ENCODE measurements around the gene XKRX. TPM values are rescaled to one million over a fixed set of nuclear protein-coding genes. Genes with fewer than 3 reads are reported as not detected.

Gene XKRX
- total and polyA plus RNA-seq, 2 of the 13 experiments (the other 11 are each of a cell fraction or from before 2014, with no cell fraction given) = not detected

GRCh38 chrX:100931925-100932285 is 3.2 kb upstream of the XKRX start:
- no peaks in the 10 kb centered on the region for H3K79me2 ChIP-seq (ENCODE audit: insufficient read depth, low read length)
- no peak overlapping the region for H3K4me3 ChIP-seq (replicated peaks in 1 of 3; ENCODE audit: insufficient read depth in 1 of 3, low read depth in 2 of 3, low read length in 3 of 3)
- no peak for ATAC-seq
- H3K9ac ChIP-seq (ENCODE audit: insufficient read depth, low read depth, low read length) = no peak overlapping the region
- no peak overlapping the region for H3K4me2 ChIP-seq (ENCODE audit: low read depth, low read length)
- no peak for DNase-seq (ENCODE audit: low spot score)
- H3K27ac ChIP-seq (ENCODE audit: extremely low read length, insufficient read depth, low read length) = no peak overlapping the region
- no peaks in the 10 kb centered on the region for H3K9me3 ChIP-seq (ENCODE audit: low read length)
- no peak overlapping the region for H2AFZ ChIP-seq (ENCODE audit: low read length)
- 33% methylated on average over 3 of the region's 3 CpGs for WGBS (ENCODE audit: low lambda C conversion rate)
- no peaks in the 10 kb centered on the region for H4K20me1 ChIP-seq (ENCODE audit: insufficient read depth, low read length)
- no peak for FAIRE-seq
- H3K4me1 ChIP-seq (ENCODE audit: insufficient read depth, low read length) = peaks cover 6% of the 10 kb centered on the region; the same call in 1 of the 2 replicates
- in situ Hi-C loops (cut with HindIII; ENCODE audit: extremely low pct_ligation_motif_present, low pct_unique_long_range_greater_than_20kb) (no loop called here), intact Hi-C loops (cut with micrococcal nuclease; ENCODE audit: unreplicated experiment) (no loop called here)
- TF ChIP-seq LBX2 (CRISPR knock-in tag; IDR thresholded peaks at IDR 0.05; ENCODE audit: borderline replicate concordance) = no peak
- TF ChIP-seq ZMYM4 (CRISPR knock-in tag; IDR thresholded peaks at IDR 0.05) = no peak
- TF ChIP-seq NFE2 (CRISPR knock-in tag; IDR thresholded peaks at IDR 0.05) = no peak
- no peak for TF ChIP-seq THAP7 (CRISPR knock-in tag; IDR thresholded peaks at IDR 0.05)
- no peak for TF ChIP-seq ZNF121 (CRISPR knock-in tag; IDR thresholded peaks at IDR 0.05)
- CTCF ChIA-PET (ENCODE audit: low intra/inter-chr PET ratio, low total read pairs) = no interaction called here
- H3K27me3 ChIP-seq (ENCODE audit: control insufficient read depth in 1 of 2, insufficient read depth in 2 of 2, low read length in 2 of 2) = no peaks in the 10 kb centered on the region
- POLR2A ChIA-PET = no interaction called here
- BruUV-seq (replicated peaks) = no TSS peak
- H3K36me3 ChIP-seq (replicated peaks in 1 of 2; ENCODE audit: control insufficient read depth in 1 of 2, insufficient read depth in 2 of 2, low read length in 2 of 2) = no peaks in the 10 kb centered on the region

GRCh38 chrX:100931218-100931924 is 2.7 kb upstream of the XKRX start:
- no peak overlapping the region for H2AFZ ChIP-seq (ENCODE audit: low read length)
- no peak for ATAC-seq
- POLR2A ChIA-PET = no interaction called here
- DNase-seq (ENCODE audit: low spot score) = no peak
- no TSS peak for BruUV-seq (replicated peaks)
- intact Hi-C loops (cut with micrococcal nuclease; ENCODE audit: unreplicated experiment) = no loop called here
- CTCF ChIA-PET (ENCODE audit: low intra/inter-chr PET ratio, low total read pairs) = no interaction called here
- H3K4me3 ChIP-seq (replicated peaks in 1 of 3; ENCODE audit: insufficient read depth in 1 of 3, low read depth in 2 of 3, low read length in 3 of 3) = no peak overlapping the region
- H3K4me2 ChIP-seq (ENCODE audit: low read depth, low read length) = no peak overlapping the region
- H4K20me1 ChIP-seq (ENCODE audit: insufficient read depth, low read length) = no peaks in the 10 kb centered on the region
- no peak overlapping the region for H3K27ac ChIP-seq (ENCODE audit: extremely low read length, insufficient read depth, low read length)
- in situ Hi-C loops (cut with HindIII; ENCODE audit: extremely low pct_ligation_motif_present, low pct_unique_long_range_greater_than_20kb) = no loop called here
- H3K9ac ChIP-seq (ENCODE audit: insufficient read depth, low read depth, low read length) = no peak overlapping the region
- no peaks in the 10 kb centered on the region for H3K9me3 ChIP-seq (ENCODE audit: low read length)
- WGBS (ENCODE audit: low lambda C conversion rate) = 2% methylated on average over 4 of the region's 4 CpGs
- no peak for FAIRE-seq
- H3K79me2 ChIP-seq (ENCODE audit: insufficient read depth, low read length) = no peaks in the 10 kb centered on the region
- H3K36me3 ChIP-seq (replicated peaks in 1 of 2; ENCODE audit: control insufficient read depth in 1 of 2, insufficient read depth in 2 of 2, low read length in 2 of 2) = no peaks in the 10 kb centered on the region
- H3K27me3 ChIP-seq (ENCODE audit: control insufficient read depth in 1 of 2, insufficient read depth in 2 of 2, low read length in 2 of 2) = no peaks in the 10 kb centered on the region
- H3K4me1 ChIP-seq (ENCODE audit: insufficient read depth, low read length) = peaks cover 6% of the 10 kb centered on the region; the same call in 1 of the 2 replicates
- TF ChIP-seq ZNF414 (CRISPR knock-in tag; IDR thresholded peaks at IDR 0.05) (no peak), STAT5B (CRISPR knock-in tag; IDR thresholded peaks at IDR 0.05) (no peak), TARDBP (CRISPR knock-in tag; IDR thresholded peaks at IDR 0.05) (no peak), HBP1 (CRISPR knock-in tag; IDR thresholded peaks at IDR 0.05; ENCODE audit: low read depth) (no peak), ZNF749 (CRISPR knock-in tag; IDR thresholded peaks at IDR 0.05; ENCODE audit: borderline replicate concordance) (no peak), NBN (conservative IDR thresholded peaks at IDR 0.05) (no peak), ZNF280D (CRISPR knock-in tag; IDR thresholded peaks at IDR 0.05) (no peak)
